ENCODE data around the gene SYT7.

- TF ChIP-seq CTCF (IDR thresholded peaks at IDR 0.05): no peak
- no peak for TF ChIP-seq POLR2A (IDR thresholded peaks at IDR 0.05)
Measured at GRCh38 chr11:61543606-61544306, 37.1 kb downstream of the SYT7 start.
